Cerebellar nuclear complex (tissue), 1 donor: ENCODE results near the gene BRSK2.

Experiments used
- DNase-seq, 2 experiments: peaks; one replicate each; lab custom pipeline; 2025; lab: John Stamatoyannopoulos, UW

Gene BRSK2

DNA sequence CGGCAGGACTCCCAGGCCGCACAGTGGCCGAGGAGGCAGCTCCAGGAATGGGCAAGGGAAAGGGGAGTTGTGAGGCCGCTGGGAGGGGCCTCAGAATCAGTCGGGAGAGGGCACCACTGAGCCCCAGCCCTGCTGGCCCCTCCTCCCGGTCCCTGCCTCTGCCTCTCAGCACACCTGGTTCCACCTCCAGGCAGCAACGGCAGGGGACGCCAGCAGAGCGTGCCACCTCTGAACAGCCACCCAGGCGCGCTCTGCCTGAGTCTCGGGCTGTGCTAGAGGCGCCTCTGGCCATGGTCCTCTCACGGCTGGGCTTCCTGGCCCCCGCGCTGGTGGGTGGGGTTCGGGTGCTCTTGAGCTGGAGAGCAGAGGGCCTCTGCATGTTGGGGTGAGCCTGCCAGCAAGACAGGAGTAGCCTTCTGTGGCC is 63.9 kb downstream of the BRSK2 start:
- DNase-seq, result no peak

DNA sequence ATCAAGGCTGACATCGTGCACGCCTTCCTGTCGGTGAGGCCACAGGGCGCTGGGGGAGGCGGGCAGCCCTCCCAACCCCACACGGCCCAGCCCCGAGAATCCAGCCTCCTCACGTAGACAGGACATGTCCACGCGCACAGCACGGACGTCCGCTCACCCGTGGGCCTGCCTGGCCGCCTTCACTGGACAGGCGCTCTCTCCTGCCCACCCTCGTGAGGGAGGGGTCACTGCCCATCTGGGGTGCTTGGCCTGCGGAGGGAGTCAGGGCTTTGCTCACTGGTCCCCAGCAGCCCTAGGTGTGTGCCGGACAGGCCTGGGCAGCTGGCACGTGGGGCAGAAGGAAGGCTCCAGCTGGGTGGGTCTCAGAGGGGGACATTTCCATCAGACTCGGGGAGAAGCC is 64.8 kb downstream of the BRSK2 start:
- DNase-seq, result no peak

DNA sequence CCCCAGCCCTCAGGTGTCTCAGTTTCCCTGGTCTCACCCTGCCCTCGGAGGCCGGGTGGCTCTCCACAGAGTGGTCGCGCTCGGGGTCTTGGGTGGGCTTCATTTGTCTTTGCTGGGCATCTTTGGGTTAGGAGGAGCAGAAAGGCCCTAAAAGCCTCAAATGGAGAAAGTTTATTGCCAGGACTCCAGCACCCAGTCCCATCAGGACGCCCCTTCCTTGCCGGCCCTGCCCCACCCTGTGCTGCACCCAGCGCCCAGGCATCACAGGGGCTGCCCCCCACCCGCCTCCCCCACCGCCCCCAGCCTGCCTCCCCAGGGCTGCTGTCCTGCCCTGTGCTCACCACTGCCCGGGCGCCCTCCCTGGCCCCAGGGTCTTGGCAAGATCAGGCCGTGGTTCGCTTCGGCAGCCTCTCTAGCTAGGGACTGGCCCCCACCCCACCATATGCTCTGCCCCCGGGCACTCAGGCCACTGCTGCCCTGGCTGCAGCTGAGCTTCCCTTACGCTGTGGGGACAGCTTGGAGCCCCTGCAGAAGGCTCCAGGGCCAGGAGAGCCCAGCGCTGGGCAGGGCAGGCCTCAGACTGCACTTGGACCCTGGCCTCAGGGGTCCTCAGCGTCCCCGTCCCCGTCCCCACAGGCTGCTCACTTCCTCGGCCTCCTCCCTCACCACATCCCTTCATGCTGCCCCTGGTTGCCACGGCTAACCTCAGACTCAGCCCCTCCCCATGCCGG is 65.5 kb downstream of the BRSK2 start:
- DNase-seq, result no peak

DNA sequence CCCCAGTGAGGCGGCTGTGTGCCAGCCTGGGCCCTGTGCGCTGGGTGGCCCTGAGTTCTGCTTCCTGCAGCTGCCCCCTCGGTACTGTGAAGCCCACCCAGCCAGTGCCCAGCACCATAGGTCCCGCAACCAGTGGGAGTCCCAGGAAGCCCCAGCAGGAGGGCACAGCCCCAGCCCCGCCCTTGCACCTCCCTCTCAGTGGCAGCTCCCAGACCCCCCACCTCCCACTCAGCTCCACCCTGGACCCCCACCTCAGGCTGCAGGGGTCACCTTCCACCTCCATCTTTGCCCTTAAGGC is 66.0 kb downstream of the BRSK2 start:
- no peak for DNase-seq

DNA sequence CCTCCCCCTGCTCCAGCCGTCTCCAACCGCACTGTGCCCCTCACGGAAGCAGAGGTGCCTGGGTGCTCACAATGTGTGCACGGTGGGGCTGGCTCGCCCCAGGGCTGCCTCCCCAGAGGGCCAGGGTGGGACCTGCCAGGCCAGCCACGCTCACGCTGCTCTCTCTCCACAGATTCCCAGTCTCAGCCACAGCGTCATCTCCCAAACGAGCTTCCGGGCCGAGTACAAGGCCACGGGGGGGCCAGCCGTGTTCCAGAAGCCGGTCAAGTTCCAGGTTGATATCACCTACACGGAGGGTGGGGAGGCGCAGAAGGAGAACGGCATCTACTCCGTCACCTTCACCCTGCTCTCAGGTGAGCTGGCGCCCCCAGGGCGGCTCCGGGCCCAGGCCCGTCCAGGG is 66.4 kb downstream of the BRSK2 start:
- no peak for DNase-seq

DNA sequence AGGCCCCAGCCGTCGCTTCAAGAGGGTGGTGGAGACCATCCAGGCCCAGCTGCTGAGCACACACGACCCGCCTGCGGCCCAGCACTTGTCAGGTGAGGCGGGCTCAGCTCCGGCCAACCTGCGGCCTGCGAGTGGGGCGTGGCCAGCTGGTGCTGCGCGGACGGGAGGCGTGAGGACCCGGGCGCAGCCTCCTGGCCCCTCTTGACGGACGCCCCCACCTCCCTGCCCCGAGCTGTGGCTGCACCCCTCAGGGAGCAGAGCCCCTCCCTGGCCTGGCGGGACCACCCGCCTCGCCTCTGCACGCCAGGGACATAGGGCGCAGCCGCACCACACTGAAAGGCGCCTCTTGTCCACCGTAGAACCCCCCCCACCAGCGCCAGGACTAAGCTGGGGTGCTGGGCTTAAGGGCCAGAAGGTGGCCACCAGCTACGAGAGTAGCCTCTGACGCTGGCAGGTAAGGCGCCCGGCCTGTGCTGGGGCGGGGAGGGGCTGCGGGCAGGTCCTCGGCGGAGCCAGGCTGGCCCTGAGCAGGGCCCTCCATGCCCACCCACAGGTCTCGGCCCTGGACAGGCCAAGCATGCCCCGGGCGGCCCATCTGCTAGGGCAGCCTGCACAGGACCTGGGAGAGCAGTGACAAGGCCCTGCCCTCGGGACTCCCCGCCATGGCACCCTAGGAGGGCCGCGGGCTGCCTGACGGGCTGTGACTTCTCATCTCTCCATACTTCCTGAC is 67.0 kb downstream of the BRSK2 start:
- no peak for DNase-seq

DNA sequence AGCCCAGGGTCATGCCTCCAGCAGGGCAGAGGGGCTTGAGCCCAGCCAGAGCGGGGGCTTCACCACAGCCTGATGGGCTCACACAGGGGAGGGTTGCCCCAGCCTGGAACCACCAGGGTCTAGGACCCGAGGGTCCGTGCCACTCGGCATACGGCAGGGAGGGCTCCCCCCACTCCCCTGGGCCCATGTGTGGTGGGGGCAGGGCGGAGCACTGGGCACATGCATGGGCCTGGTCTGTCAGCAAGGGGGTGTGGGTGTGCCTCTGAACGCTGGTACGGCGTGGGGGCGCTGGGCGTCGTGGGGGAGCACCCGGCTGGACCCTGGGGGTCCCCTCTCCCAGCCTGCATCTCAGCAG is 67.6 kb downstream of the BRSK2 start:
- no peak for DNase-seq

DNA sequence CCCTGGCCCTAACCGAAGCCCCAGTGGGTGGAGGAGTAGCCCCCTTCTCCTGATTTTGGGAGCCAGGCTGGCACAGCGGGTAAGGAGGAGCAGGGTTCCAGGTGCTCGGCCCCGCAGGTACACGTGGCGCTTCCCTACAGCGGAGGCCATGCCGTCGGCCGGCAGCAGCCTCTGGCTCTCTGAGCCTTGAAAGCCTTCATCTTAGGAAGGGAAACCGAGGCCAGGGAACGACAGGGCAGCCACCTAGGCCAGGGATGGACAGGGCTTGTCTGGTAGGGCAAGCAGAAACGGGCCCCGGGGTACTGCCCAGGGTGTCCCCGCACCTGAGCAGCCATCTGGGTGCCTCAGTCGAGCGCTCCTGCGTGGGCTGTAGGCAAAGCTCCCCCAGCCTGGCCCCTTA is 68.1 kb downstream of the BRSK2 start:
- no peak for DNase-seq

DNA sequence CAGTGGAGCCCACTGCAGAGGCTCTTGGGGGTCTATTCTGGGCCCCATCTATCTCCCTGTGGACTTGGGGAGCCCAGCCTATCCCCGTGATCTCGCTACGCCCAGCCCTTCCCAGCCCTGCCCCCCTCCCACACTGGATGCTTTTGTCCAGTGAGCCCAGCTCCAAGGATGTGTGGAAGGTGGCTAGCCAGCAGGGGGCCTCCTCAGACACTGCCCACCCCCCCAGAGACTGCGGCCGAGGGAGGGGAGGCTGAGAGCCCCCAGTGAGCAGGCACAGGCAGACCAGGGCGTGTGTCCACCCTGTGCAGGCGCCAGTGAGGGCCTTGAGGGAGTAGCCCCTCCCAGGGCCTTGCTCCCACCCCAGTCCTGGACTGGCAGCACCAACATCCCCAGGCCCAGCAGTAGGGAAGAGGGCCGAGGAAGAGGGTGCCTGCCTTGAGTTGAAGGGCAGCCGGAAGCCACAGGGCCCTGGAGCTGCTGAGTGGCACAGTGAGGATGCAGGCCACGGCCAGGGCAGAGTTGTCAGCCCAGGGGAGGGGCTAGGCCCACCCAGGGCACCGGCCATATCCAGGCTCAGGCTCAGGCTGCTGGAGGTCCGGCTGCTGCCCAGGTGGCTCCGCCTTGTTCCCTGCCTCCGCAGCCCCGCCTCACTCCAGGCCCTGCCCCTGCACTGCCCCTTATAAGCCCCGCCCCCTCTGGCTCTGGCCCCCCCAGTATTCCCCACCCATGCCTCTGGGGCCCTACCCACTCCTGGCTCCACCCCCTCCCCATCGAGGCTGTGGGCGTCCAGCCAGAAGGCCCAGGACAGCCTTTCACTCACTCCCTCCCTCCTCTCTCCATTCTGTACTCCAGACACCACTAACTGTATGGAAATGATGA is 68.8 kb downstream of the BRSK2 start:
- no peak for DNase-seq

DNA sequence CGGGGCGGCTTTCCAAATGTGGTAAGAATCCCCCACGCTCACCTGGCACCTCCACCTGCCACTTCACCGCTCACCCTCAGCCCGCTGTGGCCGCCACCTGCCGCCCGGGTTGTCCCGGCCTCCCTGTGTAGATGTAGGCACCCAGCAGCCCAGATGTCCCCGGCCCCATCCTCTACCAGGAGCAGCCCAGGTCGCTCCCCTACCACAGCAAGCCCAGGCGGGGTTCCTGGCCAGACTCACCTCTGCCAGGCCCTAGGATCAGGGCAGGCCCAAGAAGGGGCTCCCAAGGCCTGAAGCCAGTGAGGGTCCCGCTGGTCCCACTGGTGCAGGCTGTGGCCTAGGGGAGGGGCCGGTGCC is 69.5 kb downstream of the BRSK2 start:
- no peak for DNase-seq

DNA sequence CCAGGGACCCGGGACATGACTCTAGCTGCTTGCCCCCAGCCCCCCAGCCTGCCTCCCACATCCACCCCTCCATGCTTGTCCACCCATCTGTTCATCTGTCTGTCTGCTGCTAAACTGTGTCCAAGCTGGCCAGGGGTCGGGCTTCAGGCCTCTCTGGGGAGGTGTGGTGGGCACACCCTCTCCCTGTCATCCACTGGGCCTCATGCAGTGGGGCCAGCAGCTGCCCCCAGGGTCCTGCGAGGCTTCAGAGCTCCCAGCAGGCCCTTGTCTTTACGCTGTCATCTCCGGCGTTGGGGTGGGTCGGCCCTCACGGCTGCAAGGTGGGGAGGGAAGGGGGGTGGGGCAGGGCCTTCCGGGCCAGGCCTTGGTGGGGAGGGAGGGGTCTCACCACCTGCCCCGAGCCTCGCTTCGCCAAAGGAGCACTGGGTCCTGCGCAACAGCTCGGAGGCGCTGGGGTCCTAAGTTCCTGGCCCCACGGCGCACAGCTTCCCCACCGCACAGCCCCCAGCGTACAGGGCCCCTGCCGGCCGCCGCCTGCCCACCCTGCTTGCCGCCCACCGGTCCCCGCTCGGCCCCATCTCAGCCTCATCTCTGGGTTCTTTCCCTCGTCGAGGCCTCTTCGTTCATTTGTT is 70.1 kb downstream of the BRSK2 start:
- no peak for DNase-seq

DNA sequence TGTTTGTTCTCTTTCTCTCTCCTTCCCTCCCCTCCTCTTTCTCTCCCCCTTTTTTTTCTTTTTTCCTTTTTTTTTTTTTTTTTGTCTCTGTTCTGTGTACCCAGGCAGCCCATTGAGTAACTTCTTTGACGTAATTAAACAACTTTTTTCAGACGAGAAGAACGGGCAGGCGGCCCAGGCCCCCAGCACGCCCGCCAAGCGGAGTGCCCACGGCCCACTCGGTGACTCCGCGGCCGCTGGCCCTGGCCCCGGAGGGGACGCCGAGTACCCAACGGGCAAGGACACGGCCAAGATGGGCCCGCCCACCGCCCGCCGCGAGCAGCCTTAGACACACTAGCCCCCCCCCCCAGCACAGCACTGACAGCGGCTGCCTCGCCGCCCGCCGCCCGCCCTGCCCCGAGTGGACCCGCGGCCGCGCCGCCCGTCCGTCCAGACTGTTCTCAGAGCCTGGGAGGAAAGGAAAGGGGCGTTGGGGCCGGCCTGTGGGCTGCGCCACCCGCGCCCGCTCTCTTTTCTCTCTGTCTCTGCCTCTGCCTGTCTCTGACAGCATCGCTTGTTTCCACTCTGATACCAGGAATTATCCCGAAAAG is 70.8 kb downstream of the BRSK2 start:
- no peak for DNase-seq

DNA sequence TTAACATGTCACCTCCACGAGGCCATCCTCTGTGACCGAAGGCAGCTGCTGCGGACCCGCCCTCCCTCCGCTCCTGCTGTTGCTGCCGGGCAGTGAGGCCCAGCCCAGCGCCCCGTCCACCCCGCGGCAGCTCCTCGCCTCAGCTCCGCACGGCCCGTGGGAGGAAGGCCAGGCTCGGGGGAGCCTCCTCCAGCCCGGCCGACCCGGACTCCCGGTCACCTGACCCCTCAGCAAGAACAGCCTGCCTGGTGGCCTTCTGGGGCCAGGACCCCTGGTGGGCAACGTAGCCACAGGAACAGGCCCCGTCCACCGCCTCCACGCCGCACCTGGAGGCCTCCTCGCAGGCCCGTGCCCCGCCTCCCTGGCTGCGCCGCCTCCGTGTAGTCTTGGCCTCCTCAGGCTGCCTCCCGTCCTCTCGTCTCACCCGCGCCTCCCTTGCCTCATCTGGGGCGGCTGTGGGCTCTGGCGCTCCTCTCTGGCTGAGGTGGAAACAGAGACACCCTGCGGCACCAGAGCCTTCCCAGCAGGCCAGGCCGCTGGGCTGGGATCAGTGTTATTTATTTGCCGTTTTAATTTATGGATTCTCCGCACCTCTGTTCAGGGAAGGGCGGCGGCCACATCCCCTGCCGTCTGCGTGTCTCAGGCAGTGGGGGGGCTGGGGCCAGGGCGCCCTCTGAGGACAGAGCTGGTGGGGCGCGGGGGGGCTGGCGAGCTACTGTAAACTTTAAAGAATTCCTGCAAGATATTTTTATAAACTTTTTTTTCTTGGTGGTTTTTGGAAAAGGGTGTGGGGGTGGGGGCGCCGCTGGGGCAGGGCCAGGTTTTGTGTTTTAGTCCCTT is 71.5 kb downstream of the BRSK2 start:
- DNase-seq, result no peak

DNA sequence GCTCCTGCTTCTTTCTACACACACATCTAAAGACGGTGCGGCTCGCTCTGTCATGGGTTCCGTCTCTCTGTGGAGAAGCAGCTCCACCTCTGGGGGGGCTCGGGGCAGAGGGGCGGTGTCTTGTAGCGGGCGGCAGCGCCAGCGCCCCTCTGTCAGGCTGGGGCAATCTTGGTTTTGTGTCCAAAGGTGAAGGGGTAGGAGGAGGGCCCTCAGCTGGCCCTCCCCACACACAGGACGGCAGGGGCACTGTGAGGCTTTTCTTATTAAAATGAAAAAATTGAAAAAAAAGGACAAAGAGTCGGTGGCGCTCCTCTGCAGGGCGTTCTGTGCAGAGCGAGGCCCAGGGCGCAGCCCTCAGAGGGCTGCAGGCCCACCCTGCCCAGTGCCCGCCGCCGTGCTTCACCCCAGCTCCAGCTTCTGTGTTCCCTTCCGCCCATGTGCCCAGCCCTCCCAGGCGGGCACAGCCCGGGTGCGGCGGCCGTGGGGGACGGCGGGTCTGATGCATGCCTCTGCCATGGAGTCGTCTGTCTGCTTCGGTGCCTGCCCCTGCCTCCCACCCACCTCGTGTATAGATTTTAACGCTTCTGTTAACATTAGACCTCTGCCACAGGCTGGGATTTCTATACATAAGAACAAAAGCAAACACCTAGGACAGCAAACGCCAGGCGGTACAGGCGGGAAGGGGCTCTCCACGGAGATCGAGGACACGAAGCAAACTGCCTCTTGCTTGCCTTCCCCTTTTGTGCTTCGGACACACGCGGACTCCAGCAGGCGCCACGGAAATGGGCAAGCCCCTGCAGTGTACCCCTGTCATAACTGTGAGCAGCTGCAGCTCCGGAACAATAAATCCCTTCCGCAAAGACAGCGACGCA is 72.3 kb downstream of the BRSK2 start:
- DNase-seq, result no peak

DNA sequence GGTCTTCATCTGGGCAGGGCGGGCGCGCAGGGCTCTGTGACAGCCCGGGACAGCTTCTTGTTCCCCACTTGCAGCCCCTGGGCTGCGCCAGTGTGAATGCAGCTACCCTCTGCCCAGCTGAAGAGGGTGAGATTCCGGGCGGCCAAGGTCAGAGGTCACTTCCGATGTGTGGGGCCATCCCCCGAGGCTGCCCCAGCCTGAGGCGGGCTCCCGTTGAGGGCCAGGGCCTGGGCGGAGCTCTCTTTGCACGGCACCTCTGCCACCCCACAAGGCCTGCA is 72.9 kb downstream of the BRSK2 start:
- no peak for DNase-seq

DNA sequence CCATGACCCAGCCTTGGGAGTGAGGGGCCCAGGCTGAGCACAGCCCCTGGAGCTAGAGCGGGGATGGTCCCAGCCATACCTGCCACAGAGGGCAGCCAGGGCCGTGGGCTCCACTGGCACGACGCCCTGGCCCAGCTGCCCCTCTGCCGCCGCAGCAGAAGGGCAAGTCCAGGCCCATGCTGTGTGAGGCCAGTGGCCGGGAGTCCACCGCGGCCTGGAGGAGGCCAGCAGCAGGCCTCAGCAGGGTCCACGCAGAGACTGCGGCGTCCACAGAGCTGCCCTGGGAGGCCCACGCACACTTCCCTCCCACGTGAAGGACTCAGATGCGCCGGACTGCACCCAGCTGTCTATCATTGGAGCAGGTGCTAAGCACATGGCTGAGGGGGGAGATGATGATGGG is 73.3 kb downstream of the BRSK2 start:
- no peak for DNase-seq

DNA sequence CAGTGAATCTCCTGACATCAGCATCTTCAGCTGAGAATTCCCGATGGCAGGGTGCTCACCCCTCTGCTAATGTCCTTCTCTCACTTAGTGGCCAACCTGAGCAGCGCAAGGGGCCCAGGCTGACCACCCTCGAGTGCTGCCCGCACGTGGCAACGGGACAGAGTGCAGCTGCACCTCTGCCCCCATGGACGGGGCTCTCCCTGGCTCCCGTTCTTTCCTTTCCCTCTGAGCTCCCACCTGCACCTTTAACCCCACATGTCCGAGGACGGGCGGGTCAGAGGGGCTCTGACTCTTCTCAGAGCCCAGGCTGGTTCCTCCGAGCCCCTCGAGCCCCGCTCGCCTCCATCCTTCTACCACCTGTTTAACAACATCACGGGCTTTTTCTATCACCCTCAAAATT is 77.0 kb downstream of the BRSK2 start:
- no peak for DNase-seq

DNA sequence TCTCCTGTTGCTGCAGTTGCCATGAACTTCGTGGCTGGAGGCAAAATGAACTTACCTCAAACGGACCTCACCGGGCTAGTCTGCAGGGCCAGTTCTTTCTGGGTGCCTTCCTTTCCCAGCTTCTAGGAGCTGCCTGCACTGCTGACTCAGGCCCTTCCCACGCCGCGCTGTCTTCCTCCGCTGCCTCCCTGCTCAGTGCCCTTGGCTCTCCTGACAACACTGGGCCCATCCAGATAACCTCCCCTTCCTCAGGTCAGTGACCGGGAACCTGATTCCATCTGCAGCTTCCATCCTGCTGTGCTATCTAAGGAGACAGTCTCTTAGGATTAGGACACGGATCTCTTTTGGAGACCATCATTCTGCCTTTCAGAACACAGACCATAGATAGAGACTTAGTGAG is 77.5 kb downstream of the BRSK2 start:
- no peak for DNase-seq

DNA sequence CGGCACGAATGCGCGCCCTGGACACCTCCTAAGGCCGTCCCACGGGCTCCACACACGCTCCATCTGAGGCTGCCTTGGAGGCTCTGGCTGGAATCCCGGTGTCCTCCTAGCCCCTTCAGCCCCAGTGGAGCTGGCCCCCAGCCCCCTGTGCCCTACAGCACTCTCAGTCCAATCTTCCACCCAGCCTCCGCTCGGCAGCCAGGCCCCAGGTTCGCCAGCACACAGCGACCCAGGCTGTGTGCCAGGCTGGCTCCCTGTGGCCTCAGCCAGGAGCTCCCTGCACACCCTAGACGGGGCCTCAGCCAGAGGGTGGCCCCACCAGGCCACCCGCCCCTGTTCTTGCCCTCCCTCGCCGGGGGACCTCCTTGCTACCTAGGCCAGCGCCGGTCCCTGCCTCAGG is 78.3 kb downstream of the BRSK2 start:
- no peak for DNase-seq

DNA sequence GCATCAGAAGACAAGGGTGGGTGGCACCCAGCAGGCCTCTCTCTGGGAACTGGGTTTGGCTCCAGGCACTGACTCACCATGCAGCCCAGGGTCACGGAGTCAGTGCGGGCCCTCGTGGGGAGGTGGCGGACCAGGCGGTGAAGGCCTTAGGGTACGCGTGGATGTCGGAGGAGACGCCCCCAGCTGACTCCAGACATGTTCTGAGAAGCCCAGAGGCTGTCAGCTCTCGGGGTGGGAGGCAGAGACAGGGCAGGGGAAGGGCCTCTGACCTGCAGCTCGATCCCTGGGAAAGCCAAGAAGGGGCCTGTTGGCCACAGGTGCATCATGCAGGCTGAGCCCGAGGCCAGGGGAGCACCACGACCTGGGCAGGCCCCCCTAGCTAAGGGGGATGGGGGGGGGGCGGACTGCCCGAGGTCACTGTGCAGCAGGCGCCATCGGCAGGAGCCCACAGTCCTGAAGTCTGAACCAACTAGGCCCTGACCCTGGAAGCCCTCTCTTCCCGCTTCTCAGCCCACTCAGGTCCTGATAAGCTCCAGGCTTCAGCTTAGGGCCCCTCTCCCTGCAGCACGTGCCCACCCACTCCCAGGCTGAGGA is 78.8 kb downstream of the BRSK2 start:
- DNase-seq, result no peak
